Myometrial cell (primary cell): Measurements from ENCODE around the gene FSCB. TPM values are rescaled to one million over a fixed set of nuclear protein-coding genes. Genes with fewer than 3 reads are reported as not detected.

Experiments used
- total RNA-seq: library from RNA; depleted of rRNA; stranded (reverse); fragments of >200 nt; gene quantifications from 2 replicates; pipeline ENCODE4 v1.2.3, GENCODE V29; 2015

The FSCB gene, protein sequence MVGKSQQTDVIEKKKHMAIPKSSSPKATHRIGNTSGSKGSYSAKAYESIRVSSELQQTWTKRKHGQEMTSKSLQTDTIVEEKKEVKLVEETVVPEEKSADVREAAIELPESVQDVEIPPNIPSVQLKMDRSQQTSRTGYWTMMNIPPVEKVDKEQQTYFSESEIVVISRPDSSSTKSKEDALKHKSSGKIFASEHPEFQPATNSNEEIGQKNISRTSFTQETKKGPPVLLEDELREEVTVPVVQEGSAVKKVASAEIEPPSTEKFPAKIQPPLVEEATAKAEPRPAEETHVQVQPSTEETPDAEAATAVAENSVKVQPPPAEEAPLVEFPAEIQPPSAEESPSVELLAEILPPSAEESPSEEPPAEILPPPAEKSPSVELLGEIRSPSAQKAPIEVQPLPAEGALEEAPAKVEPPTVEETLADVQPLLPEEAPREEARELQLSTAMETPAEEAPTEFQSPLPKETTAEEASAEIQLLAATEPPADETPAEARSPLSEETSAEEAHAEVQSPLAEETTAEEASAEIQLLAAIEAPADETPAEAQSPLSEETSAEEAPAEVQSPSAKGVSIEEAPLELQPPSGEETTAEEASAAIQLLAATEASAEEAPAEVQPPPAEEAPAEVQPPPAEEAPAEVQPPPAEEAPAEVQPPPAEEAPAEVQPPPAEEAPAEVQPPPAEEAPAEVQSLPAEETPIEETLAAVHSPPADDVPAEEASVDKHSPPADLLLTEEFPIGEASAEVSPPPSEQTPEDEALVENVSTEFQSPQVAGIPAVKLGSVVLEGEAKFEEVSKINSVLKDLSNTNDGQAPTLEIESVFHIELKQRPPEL
- total RNA-seq, result not detected in 2 replicates

DNA sequence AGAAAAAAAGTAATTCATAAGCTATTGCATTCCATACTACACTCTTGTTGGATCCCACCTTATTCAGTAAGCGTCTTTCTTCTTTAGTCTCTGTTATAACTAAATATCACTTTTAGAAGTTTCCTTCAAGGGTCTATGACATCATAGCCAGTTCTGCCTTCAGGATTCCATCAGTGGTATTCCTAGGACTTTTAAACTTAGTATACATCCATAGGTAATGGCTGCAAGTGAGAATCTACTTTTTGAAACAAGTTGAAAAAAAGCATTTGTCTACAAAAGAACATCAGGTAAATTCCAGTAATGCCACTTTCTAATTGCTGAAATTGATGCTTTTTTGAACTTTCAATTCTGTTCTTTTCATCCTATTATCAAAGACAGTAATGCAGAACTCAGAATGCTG is at the start of gene FSCB:
FSCB (minus strand) TSS at position 101 of the 400 bp plus-strand sequence. CDS start 296 bp downstream, outside the sequence.

